ENCODE measurements around the gene GP1BA. TPM values are rescaled to one million over a fixed set of nuclear protein-coding genes. Genes with fewer than 3 reads are reported as not detected.

Gene GP1BA
- total RNA-seq, 6 experiments from 2014 or later: 0.13 to 0.20 (median 0.15) TPM; not detected in 3

DNA sequence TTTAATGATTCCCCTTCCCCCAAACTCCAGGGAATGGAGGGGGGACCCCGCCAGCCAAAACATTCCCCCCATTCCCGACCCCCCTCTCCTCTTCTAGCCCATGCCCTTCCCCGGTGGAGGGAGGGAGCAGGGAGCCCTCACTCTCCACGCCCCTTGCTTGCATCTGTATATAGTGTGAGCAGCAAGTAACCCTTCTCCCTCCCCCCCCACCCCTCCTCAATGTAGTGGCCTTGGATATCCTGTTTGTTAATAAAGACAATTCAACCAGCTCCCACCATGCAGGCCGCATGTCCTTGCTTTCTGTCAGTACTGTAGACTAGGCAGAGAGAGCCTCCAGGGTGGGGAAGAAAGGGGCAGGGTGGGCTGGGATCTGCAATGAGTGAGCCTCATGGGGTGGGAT, 34.3 kb upstream of the GP1BA start:
- intact Hi-C loops (cut with DNase I): no loop called here
- TF ChIP-seq POLR2A (IDR thresholded peaks at IDR 0.05) (no peak), CTCF (IDR thresholded peaks at IDR 0.05) (no peak)
- Histone ChIP-seq H3K4me3 (no peak overlapping the region), H3K36me3 (peaks cover 0 to 30% (median 6%) of the 10 kb centered on the region in 4 donors), H3K27ac (no peak overlapping the region), H3K9me3 (no peaks in the 10 kb centered on the region), H3K4me1 (peaks cover 0 to 27% (median 12%) of the 10 kb centered on the region in 4 donors), H3K27me3 (no peaks in the 10 kb centered on the region)
- 71% methylated on average over 2 of the region's 5 CpGs for WGBS (ENCODE audit: insufficient coverage, low coverage, low lambda C conversion rate, missing lambda C conversion rate)
- DNase-seq (peak in 1 of 3 donors; percentile 39), ATAC-seq (no peak)

DNA sequence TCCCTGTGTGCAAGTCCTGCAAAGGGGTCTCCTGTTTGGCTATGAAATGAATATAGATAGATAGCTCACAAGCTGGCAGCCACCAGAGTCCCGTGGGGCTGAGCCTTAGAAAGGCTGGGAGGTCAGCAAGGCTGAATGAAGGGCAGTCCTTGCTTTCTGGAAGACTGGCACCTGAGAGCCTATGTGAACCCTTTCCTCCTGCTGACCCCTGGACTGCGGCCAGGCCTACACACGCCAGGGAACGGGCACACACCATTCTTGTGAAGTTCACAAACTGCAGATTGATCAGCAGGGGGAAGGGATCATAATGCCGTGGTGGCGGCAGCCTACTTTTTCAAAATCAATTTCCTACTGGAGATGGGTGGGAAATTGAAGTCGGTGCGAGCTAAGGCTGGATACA, 33.7 kb upstream of the GP1BA start:
- 26% methylated on average over 4 of the region's 8 CpGs for WGBS (ENCODE audit: insufficient coverage, low coverage, low lambda C conversion rate, missing lambda C conversion rate)
- DNase-seq (peak; percentile 78 to 92 (median 90)), ATAC-seq (peak; percentile 35 to 55 (median 54))
- peak overlapping the region; percentile 52 to 62 (median 60) for H3K4me3 ChIP-seq
- H3K9me3 ChIP-seq: no peaks in the 10 kb centered on the region
- intact Hi-C loops (cut with DNase I): no loop called here
- H3K4me1 ChIP-seq: peaks cover 0 to 29% (median 13%) of the 10 kb centered on the region in 4 donors
- TF ChIP-seq CTCF (IDR thresholded peaks at IDR 0.05) (no peak), POLR2A (IDR thresholded peaks at IDR 0.05) (no peak)
- H3K27me3 ChIP-seq: no peaks in the 10 kb centered on the region
- H3K27ac ChIP-seq: peak overlapping the region in 2 of 3 donors; percentile 12 to 34
- peaks cover 0 to 29% (median 3%) of the 10 kb centered on the region in 4 donors for H3K36me3 ChIP-seq

- Histone ChIP-seq H3K36me3 (peaks cover 0 to 23% (median 3%) of the 10 kb centered on the region in 4 donors), H3K4me1 (peaks cover 0 to 32% (median 13%) of the 10 kb centered on the region in 4 donors), H3K27me3 (no peaks in the 10 kb centered on the region), H3K4me3 (peak overlapping the region; percentile 52 to 62 (median 60)), H3K9me3 (no peaks in the 10 kb centered on the region), H3K27ac (peak overlapping the region; percentile 6 to 34 (median 12))
- intact Hi-C loops (cut with DNase I): no loop called here
- TF ChIP-seq CTCF (IDR thresholded peaks at IDR 0.05) (no peak), POLR2A (IDR thresholded peaks at IDR 0.05) (no peak)
- peak in 2 of 3 donors; percentile 44 to 68 for DNase-seq
- WGBS (ENCODE audit: insufficient coverage, low coverage, low lambda C conversion rate, missing lambda C conversion rate): no CpG with 5 or more reads among the region's 34 CpGs
- ATAC-seq: peak in 3 of 4 donors; percentile 1 to 3 (median 1)
Observed at GRCh38 chr17:4898927-4899326, 33.1 kb upstream of the GP1BA start.

- DNase-seq (peak; percentile 90 to 93 (median 90)), ATAC-seq (peak; percentile 66 to 76 (median 70))
- Histone ChIP-seq H3K9me3 (no peaks in the 10 kb centered on the region), H3K27ac (peak within 1 kb of the TSS; percentile 6 to 62 (median 12)), H3K4me3 (peak within 1 kb of the TSS; percentile 52 to 62 (median 60)), H3K36me3 (peaks cover 0 to 17% (median 2%) of the 10 kb centered on the region in 4 donors), H3K27me3 (no peaks in the 10 kb centered on the region), H3K4me1 (peaks cover 0 to 32% (median 13%) of the 10 kb centered on the region in 4 donors)
- 2% methylated on average over 7 of the region's 60 CpGs for WGBS (ENCODE audit: insufficient coverage, low coverage, low lambda C conversion rate, missing lambda C conversion rate)
- TF ChIP-seq CTCF (IDR thresholded peaks at IDR 0.05): no peak
- peak; percentile 28 for TF ChIP-seq POLR2A (IDR thresholded peaks at IDR 0.05)
- intact Hi-C loops (cut with DNase I): loop anchor here in 1 of 2 donors (5.0 kb wide), 1 partner anchor 163 kb away; no protein-coding TSS in a partner anchor
Observed at GRCh38 chr17:4899341-4900230, 32.5 kb upstream of the GP1BA start, which contains the start of gene C17orf107. Gene C17orf107 (plus strand): TSS chr17:4899536. CDS start chr17:4899763, 227 bp downstream.
